Measurements from ENCODE around the gene FARP1.

FARP1 gene

DNA sequence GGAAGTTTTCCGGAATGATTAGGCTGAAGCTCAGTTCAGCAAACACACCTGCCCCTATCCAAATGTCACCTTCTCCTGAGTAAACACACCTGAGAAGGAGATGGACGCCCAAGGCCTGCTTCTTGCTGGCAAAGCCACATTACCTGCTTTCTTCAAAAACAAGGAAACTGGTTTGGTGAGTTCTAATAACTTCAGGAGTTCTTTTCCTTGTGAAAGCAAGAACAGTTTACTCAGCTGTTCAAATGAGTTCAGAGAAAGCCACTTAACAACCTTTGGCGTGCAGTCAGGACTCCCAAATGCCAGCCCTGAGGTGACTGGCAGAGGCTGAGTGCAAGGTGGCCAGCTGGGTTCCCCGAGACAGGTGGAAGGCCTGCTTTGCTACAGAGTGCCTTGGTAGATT is 273.5 kb downstream of the FARP1 start:
- H3K27ac ChIP-seq (ENCODE audit: low read depth, low read length), result no peak overlapping the region
- TF ChIP-seq EZH2phosphoT487 (conservative IDR thresholded peaks at IDR 0.05; ENCODE audit: low read length), result no peak
- TF ChIP-seq, protein P1, sequence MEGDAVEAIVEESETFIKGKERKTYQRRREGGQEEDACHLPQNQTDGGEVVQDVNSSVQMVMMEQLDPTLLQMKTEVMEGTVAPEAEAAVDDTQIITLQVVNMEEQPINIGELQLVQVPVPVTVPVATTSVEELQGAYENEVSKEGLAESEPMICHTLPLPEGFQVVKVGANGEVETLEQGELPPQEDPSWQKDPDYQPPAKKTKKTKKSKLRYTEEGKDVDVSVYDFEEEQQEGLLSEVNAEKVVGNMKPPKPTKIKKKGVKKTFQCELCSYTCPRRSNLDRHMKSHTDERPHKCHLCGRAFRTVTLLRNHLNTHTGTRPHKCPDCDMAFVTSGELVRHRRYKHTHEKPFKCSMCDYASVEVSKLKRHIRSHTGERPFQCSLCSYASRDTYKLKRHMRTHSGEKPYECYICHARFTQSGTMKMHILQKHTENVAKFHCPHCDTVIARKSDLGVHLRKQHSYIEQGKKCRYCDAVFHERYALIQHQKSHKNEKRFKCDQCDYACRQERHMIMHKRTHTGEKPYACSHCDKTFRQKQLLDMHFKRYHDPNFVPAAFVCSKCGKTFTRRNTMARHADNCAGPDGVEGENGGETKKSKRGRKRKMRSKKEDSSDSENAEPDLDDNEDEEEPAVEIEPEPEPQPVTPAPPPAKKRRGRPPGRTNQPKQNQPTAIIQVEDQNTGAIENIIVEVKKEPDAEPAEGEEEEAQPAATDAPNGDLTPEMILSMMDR (IDR thresholded peaks at IDR 0.05; ENCODE audit: insufficient read depth, low read length, poor library complexity, severe bottlenecking), result no peak
- no peaks in the 10 kb centered on the region for H3F3A ChIP-seq (ENCODE audit: insufficient read depth)
- no peaks in the 10 kb centered on the region for H3K9me3 ChIP-seq (ENCODE audit: insufficient read depth, low read length)
- H3K4me3 ChIP-seq (ENCODE audit: insufficient read depth, low read length, poor library complexity, severe bottlenecking), result no peak overlapping the region
- H4K20me1 ChIP-seq (ENCODE audit: low read depth, low read length), result no peaks in the 10 kb centered on the region
- no peak overlapping the region for H3K4me2 ChIP-seq (ENCODE audit: low read depth, low read length, poor library complexity, severe bottlenecking)
- no peak overlapping the region for H3K9ac ChIP-seq (ENCODE audit: low read length)
- no peaks in the 10 kb centered on the region for H3K27me3 ChIP-seq (ENCODE audit: low read length)
- no peaks in the 10 kb centered on the region for H3K79me2 ChIP-seq (ENCODE audit: insufficient read depth, low read length)
- no peaks in the 10 kb centered on the region for H3K9me2 ChIP-seq (replicated peaks; ENCODE audit: insufficient read depth, low read length)
- no peak overlapping the region for H2AFZ ChIP-seq (ENCODE audit: low read depth, low read length, severe bottlenecking)
- H3K36me3 ChIP-seq (ENCODE audit: low read length), result no peaks in the 10 kb centered on the region

DNA sequence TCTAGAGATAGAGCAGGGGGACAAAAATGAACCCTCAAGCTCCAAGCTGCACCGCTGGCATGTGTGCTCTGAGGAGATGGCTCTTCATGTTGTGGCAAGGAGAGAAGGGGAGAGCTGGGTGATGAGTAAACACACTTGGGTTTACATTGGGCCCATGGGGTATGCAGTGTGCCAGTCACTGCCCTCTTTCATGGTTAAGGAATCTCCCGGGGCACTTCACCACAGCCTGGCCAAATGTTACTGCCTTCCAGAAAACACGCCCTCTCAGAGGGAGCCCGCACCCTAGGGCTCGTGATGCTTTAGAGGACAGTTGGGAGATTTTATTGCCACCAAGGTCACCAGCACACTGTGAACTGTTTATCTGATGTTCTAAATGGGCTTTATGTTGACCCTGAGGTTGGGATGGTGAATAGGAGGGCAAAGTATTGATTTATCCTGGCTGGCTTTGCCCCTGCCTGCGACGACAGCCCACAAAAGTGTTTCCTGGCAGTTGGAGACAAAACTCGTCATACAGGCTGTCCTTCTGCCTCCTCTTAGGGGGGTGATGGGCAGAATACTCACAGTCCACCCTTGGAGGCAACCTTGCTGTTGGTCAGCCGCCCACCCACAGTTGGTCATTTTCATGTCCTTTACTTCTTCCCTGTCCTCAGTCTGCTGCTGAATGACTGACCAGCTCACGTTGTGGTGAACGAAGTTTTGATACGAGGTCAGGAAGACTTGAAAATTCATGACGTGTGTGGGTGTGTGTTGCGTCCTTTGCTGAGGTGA is 277.1 kb downstream of the FARP1 start:
- no peaks in the 10 kb centered on the region for H3F3A ChIP-seq (ENCODE audit: insufficient read depth)
- no peaks in the 10 kb centered on the region for H3K79me2 ChIP-seq (ENCODE audit: insufficient read depth, low read length)
- no peak overlapping the region for H3K4me2 ChIP-seq (ENCODE audit: low read depth, low read length, poor library complexity, severe bottlenecking)
- H3K27ac ChIP-seq (ENCODE audit: low read depth, low read length), result no peak overlapping the region
- no peaks in the 10 kb centered on the region for H3K9me2 ChIP-seq (replicated peaks; ENCODE audit: insufficient read depth, low read length)
- no peaks in the 10 kb centered on the region for H3K36me3 ChIP-seq (ENCODE audit: low read length)
- H3K9ac ChIP-seq (ENCODE audit: low read length), result no peak overlapping the region
- no peaks in the 10 kb centered on the region for H4K20me1 ChIP-seq (ENCODE audit: low read depth, low read length)
- no peak overlapping the region for H3K4me3 ChIP-seq (ENCODE audit: insufficient read depth, low read length, poor library complexity, severe bottlenecking)
- TF ChIP-seq EZH2phosphoT487 (conservative IDR thresholded peaks at IDR 0.05; ENCODE audit: low read length), result no peak
- TF ChIP-seq, protein P1 (IDR thresholded peaks at IDR 0.05; ENCODE audit: insufficient read depth, low read length, poor library complexity, severe bottlenecking), result no peak
- H3K9me3 ChIP-seq (ENCODE audit: insufficient read depth, low read length), result no peaks in the 10 kb centered on the region
- H2AFZ ChIP-seq (ENCODE audit: low read depth, low read length, severe bottlenecking), result no peak overlapping the region
- no peaks in the 10 kb centered on the region for H3K27me3 ChIP-seq (ENCODE audit: low read length)

DNA sequence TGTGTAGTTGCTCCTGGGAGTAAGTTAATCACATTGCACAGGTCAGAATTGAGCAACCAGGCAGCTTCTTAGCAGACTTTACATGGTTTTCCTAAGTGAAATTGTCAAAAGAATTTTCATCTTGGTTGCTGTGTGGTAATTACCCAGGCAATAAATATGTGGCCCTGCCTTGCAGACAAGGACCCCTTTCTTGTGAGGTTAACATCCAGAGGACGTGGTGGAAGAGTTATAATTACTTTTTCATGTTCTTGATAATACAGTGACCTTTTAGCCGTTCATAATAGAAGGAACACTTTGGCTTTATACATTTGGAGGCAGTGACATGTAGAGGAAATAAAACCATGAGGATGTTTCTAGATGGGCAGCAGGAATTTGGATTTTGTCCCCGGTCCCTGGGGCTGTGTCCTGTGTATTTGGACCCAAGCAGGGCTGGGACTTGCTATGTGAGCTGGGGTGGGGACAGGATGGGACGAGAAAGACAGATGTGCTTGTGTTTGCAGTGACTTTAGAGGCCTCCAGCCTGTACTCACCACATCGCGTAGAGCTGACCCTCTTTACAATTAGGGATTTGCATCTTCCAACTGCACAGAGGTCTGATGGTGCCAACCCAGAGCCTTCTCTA is 277.8 kb downstream of the FARP1 start:
- H3K36me3 ChIP-seq (ENCODE audit: low read length), result no peaks in the 10 kb centered on the region
- H3K4me2 ChIP-seq (ENCODE audit: low read depth, low read length, poor library complexity, severe bottlenecking), result no peak overlapping the region
- TF ChIP-seq, protein P1 (IDR thresholded peaks at IDR 0.05; ENCODE audit: insufficient read depth, low read length, poor library complexity, severe bottlenecking), result no peak
- no peak for TF ChIP-seq EZH2phosphoT487 (conservative IDR thresholded peaks at IDR 0.05; ENCODE audit: low read length)
- H3K27me3 ChIP-seq (ENCODE audit: low read length), result no peaks in the 10 kb centered on the region
- no peak overlapping the region for H3K27ac ChIP-seq (ENCODE audit: low read depth, low read length)
- H3F3A ChIP-seq (ENCODE audit: insufficient read depth), result no peaks in the 10 kb centered on the region
- no peaks in the 10 kb centered on the region for H4K20me1 ChIP-seq (ENCODE audit: low read depth, low read length)
- no peak overlapping the region for H2AFZ ChIP-seq (ENCODE audit: low read depth, low read length, severe bottlenecking)
- H3K9me2 ChIP-seq (replicated peaks; ENCODE audit: insufficient read depth, low read length), result no peaks in the 10 kb centered on the region
- no peak overlapping the region for H3K4me3 ChIP-seq (ENCODE audit: insufficient read depth, low read length, poor library complexity, severe bottlenecking)
- no peak overlapping the region for H3K9ac ChIP-seq (ENCODE audit: low read length)
- H3K9me3 ChIP-seq (ENCODE audit: insufficient read depth, low read length), result no peaks in the 10 kb centered on the region
- no peaks in the 10 kb centered on the region for H3K79me2 ChIP-seq (ENCODE audit: insufficient read depth, low read length)

All from SU-DHL-6 (cell line).